GM10847 (cell line): Measurements from ENCODE around the gene IKZF3.

Source experiments
- POLR2A ChIP-seq: IDR thresholded peaks from 2 replicates; pipeline ENCODE4 v1.6.1; 2011; ENCODE audit not compliant: insufficient read length; ENCODE audit errors: extremely low read depth

Gene IKZF3

GRCh38 chr17:39867084-39867879, 3.2 kb upstream of the IKZF3 start:
- no peak for TF ChIP-seq POLR2A

DNA sequence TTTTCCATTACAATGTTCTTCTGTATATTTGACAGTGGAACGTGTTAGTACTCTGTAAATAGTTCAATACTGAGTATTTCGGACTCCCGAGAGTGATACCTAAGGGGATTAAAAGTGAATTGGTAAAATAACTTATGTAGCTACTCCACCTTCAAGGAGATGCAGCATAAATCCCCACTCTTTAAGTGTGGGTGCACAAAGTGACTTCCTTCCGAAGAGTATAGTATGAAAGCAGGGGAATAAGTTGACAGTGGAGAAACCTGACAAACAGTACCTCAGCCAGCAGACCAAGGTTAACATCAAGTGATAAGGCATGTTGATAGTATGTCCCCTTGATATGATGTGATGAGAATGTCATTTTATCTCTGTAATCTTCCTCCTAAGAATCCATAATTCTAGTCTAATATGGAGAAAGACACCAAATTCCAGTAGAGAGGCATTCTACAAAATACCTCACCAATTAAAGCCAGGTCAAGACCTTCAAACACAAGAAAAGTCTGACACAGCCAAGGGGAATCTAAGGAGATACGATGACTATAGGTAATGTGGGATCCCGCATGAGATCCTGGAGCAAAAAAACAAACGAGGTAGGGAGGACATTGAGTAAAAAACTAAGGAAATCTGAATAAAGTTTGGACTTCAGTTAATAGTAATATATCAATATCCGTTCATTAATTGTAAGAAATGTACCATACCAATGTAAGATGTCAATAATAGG, 2.1 kb upstream of the IKZF3 start:
- TF ChIP-seq POLR2A, result no peak

DNA sequence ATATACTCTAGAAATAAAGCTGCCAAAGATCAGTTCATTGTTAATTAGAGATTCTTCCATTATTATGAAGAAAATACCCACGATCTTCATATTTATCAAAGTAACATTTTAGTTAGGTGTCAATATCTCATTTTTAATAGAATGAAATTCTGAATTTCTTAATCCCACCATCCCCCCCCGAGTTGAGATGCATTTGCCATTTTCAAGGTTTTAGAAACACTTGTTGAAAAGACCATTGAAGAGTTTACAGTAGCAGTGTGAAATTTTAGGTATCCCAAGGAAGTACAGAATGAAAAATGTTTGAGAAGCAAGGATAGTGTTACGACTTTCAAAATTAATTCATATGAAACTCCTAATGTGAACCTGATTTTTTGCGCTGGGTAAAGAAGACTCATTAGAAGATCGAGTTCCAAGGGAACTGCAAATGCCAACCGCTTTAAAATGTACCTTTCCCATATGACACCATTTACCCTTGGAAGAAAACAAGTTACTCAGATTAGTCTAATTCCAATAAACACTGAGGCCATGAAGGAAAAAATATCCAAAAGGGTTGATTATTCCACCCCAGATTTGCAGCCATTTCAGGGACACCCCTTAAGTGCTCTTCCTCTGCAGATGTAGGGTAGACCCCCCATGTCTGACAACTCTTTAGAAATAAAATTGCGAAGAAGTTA, 731 bp downstream of the IKZF3 start:
- TF ChIP-seq POLR2A, result no peak

GRCh38 chr17:39861235-39861634, 2.9 kb downstream of the IKZF3 start:
- TF ChIP-seq POLR2A, result no peak

DNA sequence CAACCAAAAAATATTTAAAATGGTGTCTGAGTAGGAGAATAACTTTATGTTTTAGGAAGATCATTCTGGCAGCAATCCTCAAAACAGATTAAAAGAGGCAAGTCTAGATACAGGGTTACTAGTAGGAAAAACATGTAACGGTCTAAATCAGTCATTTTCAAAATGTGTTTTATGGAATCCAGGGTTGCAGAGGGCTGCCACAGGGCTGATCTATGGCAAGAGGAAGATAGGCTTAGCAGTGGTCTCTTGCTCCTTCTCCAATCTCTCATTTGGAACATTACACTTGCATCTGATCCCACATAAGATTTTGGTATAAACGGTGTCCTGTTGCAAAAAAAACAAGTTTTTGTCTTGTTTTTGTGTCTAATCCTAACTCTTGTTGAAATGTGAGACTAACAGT, 9.2 kb downstream of the IKZF3 start:
- no peak for TF ChIP-seq POLR2A

DNA sequence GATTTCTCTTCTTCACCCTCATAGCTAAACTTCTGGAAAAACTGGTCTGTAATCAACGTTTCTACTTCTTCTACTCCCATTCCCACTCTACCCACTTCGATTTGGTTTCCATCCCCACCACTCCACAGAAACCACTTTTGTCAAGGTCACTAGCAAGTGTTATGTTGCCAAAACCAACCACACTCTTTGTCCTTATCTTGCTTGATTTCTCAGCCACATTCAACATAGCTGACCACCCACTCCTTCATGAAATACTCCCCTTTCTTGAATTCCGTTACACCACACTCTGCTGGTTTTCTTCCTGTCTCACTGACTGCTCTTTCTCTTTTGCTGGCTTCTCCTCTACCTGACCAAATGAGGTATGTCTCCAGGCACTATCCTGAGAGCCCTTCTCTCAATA, 11.9 kb downstream of the IKZF3 start:
- no peak for TF ChIP-seq POLR2A

GRCh38 chr17:39848600-39848999, 15.5 kb downstream of the IKZF3 start:
- TF ChIP-seq POLR2A, result no peak

GRCh38 chr17:39846205-39846604, 17.9 kb downstream of the IKZF3 start:
- no peak for TF ChIP-seq POLR2A

DNA sequence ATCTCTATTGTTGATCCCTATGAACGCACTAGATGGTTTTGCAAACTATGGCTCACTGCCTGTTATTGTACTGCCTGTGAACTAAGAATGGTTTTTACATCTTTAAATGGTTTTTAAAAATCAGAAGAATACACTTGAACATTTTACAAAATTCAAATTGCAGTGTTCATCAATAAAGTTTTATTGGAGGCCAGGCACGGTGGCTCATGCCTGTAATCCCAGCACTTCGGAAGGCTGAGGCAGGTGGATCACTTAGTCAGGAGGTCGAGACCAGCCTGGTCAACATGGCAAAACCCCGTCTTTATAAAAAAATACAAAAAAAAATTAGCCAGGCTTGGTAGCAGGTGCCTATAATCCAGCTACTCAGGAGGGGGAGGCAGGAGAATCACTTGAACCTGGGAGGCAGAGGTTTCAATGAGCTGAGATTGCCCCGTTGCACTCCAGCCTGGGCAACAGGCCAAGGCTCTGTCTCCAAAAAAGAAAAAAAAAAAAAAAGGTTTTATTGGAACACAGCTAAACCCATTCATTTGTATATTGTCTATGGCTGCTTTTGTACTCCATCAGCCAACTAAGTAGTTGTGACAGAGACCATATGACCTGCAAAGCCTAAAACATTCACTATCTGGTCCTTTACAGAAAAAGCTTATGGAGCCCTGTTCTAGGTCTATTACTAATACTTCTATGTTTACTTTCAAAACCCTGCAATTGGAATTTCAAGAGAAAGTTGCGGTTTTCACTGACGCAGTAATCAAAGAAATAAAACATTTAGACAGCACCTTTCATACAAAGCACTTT, 18.9 kb downstream of the IKZF3 start:
- TF ChIP-seq POLR2A, result no peak

DNA sequence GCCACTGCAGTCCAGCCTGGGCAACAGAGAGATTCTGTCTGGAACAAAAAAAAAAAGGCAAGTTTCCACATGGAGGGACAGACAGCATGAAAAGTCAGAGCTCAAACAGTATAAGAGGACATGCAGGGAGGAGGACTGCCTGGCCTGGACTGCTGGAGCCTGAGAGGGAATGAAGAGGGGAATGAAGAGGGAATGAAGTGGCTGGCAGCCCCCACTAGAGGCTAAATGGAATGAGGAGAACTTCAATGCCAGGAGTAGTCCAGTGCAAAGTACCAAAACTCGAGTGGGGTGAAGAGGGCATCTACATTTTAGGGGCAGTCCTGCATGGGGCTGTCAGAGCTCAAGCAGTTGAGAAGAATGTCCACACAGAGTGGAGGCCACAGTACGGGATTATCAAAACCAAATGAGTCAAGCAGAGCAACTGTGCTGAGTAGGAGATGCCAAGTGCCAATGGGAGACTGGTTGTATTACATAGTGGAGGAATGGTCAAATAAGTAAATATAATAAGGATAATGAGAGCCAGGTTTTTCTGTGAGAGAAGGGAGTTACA, 22.9 kb downstream of the IKZF3 start:
- no peak for TF ChIP-seq POLR2A

DNA sequence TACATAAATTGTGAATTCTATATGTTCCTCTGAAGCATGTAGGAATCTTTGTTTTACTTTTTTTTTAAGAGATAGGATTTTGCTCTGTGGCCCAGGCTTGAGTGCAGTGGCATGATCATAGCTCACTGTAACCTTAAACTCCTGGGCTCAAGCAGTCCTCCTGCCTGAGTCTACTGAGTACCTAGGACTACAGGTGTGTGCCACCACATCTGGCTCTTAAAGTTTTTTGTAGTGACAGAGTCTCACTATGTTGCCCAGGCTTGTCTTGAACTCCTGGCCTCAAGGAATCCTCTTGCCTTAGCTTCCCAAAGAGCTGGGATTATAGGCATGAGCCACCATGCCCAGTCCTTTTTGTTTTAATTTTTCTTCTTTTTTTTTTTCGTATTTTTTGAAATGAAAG, 25.3 kb downstream of the IKZF3 start:
- TF ChIP-seq POLR2A, result no peak

- no peak for TF ChIP-seq POLR2A
Observed at GRCh38 chr17:39838057-39838456, 26.1 kb downstream of the IKZF3 start.

DNA sequence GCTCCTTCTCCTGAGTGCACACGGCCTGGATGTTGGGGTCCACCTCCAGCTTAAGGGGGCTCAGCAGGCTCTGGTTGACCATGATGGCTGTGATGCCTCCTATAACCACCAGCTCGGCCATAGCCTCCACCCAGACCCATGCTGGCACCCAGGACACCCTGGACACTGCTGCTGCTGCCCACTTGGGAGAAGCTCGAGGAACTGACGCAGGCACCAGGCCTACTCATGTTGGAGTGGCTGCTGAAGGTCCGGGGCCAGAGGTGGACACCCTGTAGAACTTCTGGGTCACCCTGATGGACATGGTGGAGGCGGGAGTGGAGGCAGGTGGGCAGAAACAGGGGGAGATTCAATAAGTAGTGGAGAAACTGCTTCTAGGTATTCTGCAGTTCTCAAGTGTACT, 28.0 kb downstream of the IKZF3 start:
- no peak for TF ChIP-seq POLR2A

- TF ChIP-seq POLR2A, result no peak
Observed at GRCh38 chr17:39835038-39835786, 28.9 kb downstream of the IKZF3 start.
